DLD1 (cell line): ENCODE data around the gene FOXD4L3.
"Not testable (repeated sequence)": the region's sequence is repeated elsewhere in the genome, so short reads cannot be mapped to it uniquely, and the experiment has no call there.

ENCODE experiments used
- in situ Hi-C: cut with HindIII; loops from 2 replicates; pipeline ENCODE4 v1.10.0; 2017; ENCODE audit warnings: low sequenced_read_pairs

FOXD4L3 gene

GRCh38 chr9:68302567-68302966, at the start of gene FOXD4L3:
FOXD4L3 (plus strand) TSS chr9:68302867; CDS start chr9:68302952, 85 bp downstream.
- in situ Hi-C loops, result not testable (repeated sequence)

- in situ Hi-C loops, result not testable (repeated sequence)
Observed at GRCh38 chr9:68281041-68281440, 21.6 kb upstream of the FOXD4L3 start.

GRCh38 chr9:68303771-68304170, 1.1 kb downstream of the FOXD4L3 start:
- in situ Hi-C loops, result not testable (repeated sequence)

DNA sequence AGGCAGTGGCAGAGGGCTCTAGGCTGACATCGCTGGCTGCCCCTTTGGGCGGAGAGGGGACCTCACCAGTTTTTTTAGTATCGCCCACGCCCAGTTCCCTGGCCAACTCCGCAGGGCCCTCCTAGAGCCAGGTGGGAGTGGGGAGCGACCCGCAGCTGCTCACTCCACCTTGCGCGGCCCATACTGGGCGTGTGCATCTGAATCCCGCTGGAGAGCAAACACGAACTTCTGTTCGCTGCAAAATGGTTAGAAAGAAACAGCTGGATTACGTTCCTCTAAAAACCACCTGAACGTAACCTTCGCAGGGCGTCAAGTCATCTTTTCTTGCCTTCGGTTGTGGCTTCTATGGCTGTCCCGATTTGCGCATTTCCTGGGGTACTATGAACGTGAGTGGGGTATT, 1.5 kb downstream of the FOXD4L3 start:
- in situ Hi-C loops, result not testable (repeated sequence)

DNA sequence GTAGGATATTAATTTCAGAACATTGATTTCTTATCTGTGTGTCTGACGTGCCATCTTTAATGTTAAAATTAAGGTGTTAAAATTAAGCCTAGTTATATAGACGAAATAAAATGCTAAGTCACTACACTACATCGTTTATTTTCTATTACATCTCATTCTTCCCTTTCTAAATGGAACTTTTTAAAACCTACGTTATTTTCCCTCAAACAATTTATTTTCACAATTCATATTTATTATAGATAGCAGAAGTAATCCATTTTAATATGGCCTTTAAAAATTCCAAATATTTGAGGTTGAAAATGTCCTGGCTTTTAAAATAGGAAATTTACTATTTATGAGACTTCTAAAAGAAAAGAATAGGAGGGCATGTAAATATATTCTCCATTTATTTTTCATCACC, 2.1 kb downstream of the FOXD4L3 start:
- in situ Hi-C loops, result not testable (repeated sequence)

DNA sequence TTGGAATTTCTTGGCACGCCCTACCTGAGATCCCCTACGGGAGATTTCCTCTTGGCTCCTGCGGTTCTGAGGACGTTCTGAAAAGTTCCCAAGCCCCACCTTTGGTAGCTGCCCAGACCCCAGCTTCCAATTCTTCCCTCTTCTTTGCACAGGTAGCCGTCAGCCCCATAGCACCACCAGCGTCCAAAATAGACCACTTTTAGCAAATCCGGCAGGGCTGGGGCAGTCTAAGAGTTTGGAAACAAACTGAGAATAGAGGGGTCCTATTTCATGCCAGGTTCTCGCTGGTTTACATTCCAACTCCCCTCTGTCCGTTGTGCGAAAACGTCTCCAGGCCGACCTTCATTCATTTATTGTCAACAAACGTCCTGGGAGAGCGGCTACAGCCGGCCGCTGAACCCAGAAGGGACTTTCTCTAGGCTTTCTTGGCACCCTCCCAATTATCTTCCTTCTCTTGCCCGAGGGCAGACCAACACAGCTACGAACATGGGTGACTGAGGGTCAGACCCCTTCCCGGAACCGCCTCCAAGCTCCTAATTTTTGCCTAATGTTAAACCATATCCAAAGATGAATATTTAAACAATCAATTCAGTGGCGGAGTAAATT, 3.1 kb downstream of the FOXD4L3 start:
- in situ Hi-C loops, result not testable (repeated sequence)

DNA sequence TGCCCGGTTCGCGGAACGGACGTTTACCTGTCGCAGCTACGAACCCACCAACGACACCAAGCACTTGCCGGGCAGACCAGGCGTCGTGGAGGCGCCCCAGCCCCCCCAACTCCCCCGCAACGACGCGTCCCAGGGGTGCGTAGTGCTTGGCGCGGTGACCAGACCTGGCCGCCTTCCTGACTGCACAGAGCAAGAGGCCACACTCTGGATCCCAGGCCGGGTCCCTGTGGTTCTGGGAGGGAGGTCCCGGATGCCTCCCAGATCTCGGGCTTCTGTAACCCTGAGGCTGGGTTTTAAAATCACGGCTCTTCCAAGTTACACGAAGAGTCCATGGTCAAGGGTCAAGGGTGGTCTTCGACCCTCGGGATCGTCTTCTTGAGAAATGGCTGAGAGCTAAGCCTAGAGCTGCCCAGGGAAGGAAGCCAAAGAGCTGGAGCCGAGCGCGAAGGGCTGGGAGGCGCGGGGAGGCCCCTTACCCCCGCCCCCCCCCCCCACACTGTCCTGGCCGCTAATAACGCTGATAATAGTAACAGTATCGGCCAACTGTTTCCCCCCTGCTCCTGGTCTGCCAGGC, 3.8 kb downstream of the FOXD4L3 start:
- in situ Hi-C loops, result not testable (repeated sequence)

GRCh38 chr9:68307127-68307526, 4.5 kb downstream of the FOXD4L3 start:
- in situ Hi-C loops, result not testable (repeated sequence)

DNA sequence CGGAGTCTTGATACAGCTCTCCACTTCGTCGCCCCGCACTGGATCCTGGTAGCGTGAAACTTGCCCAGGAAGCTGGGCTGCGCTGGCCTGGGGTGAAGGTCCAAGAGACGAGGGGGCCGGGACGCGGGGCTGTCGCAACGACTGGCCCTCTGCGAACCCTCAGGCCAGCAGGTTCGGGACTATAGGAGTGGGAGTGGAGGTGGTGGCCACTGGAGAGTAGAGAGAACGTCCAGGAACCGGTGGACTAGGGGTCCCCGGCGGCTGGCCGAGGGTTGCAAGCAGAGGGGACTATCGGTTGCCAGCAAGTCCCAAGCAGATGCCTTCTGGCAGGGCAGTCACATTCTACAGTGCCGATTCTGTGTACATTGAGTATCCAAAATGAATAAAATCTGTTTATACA, 5.0 kb downstream of the FOXD4L3 start:
- in situ Hi-C loops, result not testable (repeated sequence)

- in situ Hi-C loops, result not testable (repeated sequence)
Observed at GRCh38 chr9:68311208-68311607, 8.5 kb downstream of the FOXD4L3 start.

DNA sequence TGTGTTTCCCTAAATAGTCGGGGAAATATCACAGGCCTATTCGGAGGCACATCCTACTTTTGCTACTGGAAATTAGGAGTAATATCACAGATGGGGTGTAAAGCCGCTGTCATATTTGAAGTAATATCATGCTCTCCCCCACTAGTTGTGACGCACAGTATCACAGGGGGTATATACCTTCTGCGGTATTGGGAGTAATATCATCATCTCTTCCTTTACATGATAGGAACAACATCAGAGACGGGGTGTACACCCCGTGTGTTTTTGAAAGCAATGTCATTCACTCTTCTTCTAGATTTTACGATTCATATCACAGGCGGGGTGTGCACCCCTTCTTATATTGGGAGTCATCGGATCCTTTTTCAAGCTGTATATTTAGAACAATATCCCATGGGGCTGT, 15.5 kb downstream of the FOXD4L3 start:
- in situ Hi-C loops, result not testable (repeated sequence)

GRCh38 chr9:68323749-68324148, 21.1 kb downstream of the FOXD4L3 start:
- in situ Hi-C loops, result not testable (repeated sequence)

DNA sequence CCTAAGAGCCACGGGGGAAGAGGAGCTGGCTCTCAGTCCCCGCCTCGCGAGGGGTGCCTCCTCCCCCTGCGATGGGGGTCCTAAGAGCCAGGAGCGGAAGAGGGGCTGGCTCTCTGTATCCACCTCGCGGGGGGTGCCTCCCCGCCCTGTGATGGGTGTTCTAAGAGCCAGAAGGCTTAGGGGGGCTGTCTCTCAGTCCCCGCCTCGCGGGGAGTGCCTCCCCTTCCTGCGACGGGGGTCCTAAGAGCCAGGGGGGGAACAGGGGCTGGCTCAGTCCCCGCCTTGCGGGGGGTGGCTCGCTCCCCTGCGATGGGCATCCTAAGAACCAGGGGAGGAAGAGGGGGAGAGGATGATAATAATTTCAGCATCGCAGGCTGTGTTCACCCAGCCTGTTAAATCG, 21.9 kb downstream of the FOXD4L3 start:
- in situ Hi-C loops, result not testable (repeated sequence)

- in situ Hi-C loops, result not testable (repeated sequence)
Observed at GRCh38 chr9:68329106-68329505, 26.4 kb downstream of the FOXD4L3 start.

GRCh38 chr9:68330531-68331173, 28.0 kb downstream of the FOXD4L3 start:
- in situ Hi-C loops, result not testable (repeated sequence)

DNA sequence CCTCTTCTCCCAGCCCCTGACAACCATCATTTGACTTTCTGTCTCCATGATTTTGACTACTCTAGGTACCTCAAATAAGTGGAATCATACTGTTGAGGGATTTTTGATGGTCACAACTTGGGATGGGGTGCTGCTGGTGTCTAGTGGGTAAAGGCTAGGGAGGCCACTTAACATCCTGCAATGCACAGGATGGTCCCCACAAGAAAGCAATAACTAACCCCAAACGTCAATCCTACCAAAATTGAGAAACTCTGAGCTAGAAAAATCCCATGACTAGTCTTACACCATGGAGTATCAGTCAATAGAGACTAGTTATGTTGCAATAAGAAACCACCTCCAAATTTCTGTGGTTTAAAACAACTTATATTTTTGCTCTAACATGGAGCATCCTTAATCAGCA, 29.5 kb downstream of the FOXD4L3 start:
- in situ Hi-C loops, result not testable (repeated sequence)

DNA sequence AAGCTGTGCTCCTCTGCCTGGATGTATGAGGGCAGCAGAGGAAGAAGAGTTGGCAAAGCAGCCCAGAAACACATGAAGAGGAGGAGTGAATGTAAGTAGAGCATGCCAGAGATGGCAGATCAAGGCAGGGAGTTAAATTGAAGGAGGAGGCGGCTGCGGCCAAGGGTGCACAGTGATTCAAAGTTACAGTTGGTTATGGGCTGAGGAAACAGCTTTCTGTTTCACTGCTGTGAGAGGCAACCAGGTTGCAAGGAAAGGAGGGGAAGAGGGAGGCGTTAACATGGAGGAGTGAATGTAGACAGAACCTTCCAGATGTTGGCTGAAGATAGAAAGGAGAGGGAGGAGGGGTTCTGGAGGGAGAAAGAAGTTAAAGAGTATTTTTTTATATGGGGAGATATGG, 33.3 kb downstream of the FOXD4L3 start:
- in situ Hi-C loops, result not testable (repeated sequence)

GRCh38 chr9:68336639-68337339, 34.1 kb downstream of the FOXD4L3 start:
- in situ Hi-C loops, result not testable (repeated sequence)

- in situ Hi-C loops, result not testable (repeated sequence)
Observed at GRCh38 chr9:68338000-68338399, 35.3 kb downstream of the FOXD4L3 start.

- in situ Hi-C loops, result not testable (repeated sequence)
Observed at GRCh38 chr9:68342265-68343025, 39.8 kb downstream of the FOXD4L3 start.

DNA sequence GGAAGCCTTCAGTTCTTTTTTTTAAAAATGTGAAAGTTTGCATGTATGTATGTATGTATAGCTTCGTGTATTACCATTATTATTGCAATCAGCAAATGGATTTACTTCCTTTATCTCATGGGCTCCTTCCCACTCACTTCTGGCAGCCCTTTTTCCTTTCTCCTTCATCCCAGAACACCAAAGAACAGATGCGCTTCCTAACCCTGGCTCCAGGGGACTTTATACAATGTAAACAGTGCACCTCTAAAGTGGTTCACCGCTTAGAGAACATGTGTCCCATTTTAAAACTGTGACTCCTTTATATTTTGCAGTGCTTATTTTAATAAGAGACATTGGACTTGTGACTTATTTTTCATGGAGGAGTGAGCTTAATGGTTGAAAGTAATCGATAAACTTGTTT, 40.6 kb downstream of the FOXD4L3 start:
- in situ Hi-C loops, result not testable (repeated sequence)
